ENCODE measurements around the gene SCUBE2. TPM values are rescaled to one million over a fixed set of nuclear protein-coding genes. Genes with fewer than 3 reads are reported as not detected.
"Not testable (repeated sequence)": the region's sequence is repeated elsewhere in the genome, so short reads cannot be mapped to it uniquely, and the experiment has no call there.

Gene SCUBE2
- total RNA-seq, 1 donor from 2014 or later, result 1.2 TPM

DNA sequence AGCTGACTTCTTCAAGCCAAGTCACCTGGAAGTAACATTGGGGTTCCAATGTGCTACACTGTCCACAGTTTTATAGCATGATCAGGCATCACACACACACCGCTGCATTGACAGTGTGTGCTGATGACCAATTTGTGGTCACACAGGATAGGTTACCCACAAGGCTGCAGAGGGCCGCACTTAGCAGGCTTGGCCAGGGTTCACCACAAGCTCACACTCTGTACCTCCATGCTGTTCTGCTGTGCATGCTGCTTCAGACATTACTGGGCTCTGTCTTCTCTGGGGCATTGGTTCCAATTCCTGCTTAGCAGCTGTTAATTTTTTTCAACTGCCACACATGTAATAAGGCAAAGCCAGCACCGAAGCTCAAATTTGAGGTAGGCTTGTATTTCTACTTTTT, 76.6 kb downstream of the SCUBE2 start:
- Mint-ChIP-seq H3K4me1 (ENCODE audit: low read depth) (no peaks in the 10 kb centered on the region), H3K27me3 (peaks cover 14% of the 10 kb centered on the region), H3K27ac (no peak overlapping the region), H3K9me3 (ENCODE audit: low read depth) (peaks cover 8% of the 10 kb centered on the region), H3K36me3 (ENCODE audit: insufficient read depth) (no peaks in the 10 kb centered on the region), H3K4me3 (ENCODE audit: low read depth) (no peak overlapping the region)
- TF ChIP-seq CTCF (IDR thresholded peaks at IDR 0.05; ENCODE audit: unreplicated experiment), result no peak
- DNase-seq (ENCODE audit: low spot score, unreplicated experiment), result no peak

- no peak for DNase-seq (ENCODE audit: low spot score, unreplicated experiment)
- Mint-ChIP-seq H3K4me1 (ENCODE audit: low read depth) (no peaks in the 10 kb centered on the region), H3K9me3 (ENCODE audit: low read depth) (peaks cover 8% of the 10 kb centered on the region), H3K36me3 (ENCODE audit: insufficient read depth) (no peaks in the 10 kb centered on the region), H3K27ac (no peak overlapping the region), H3K4me3 (ENCODE audit: low read depth) (no peak overlapping the region), H3K27me3 (peaks cover 23% of the 10 kb centered on the region)
- TF ChIP-seq CTCF (IDR thresholded peaks at IDR 0.05; ENCODE audit: unreplicated experiment), result no peak
These were observed 78.0 kb downstream of the SCUBE2 start for GRCh38 chr11:9013373-9013772.

GRCh38 chr11:9009538-9009937, 81.9 kb downstream of the SCUBE2 start:
- H3K4me3 Mint-ChIP-seq (ENCODE audit: low read depth); DNase-seq (ENCODE audit: low spot score, unreplicated experiment); H3K36me3 Mint-ChIP-seq (ENCODE audit: insufficient read depth); H3K4me1 Mint-ChIP-seq (ENCODE audit: low read depth); H3K9me3 Mint-ChIP-seq (ENCODE audit: low read depth); H3K27ac Mint-ChIP-seq: not testable (repeated sequence)
- peaks cover 59% of the 10 kb centered on the region for H3K27me3 Mint-ChIP-seq

DNA sequence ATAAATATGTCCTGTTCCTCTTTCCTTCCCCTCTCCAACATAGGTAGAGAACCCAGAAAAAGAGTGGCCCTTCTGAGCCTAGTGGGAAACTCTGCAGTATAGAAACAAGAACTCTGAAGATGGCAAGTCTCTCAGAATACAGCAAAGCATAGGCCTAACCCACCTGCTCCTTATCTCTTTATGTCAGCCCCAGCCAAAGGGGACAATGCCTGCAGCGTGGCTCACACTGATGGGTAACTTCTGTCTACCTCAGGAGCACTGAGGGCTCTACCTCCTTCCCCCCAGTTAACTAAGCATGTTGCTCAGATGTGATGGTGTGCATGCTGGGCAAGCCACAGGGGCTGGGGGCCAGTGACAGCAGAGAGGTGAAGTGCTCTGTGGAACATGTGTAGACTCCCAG, 82.7 kb downstream of the SCUBE2 start:
- no peaks in the 10 kb centered on the region for H3K4me1 Mint-ChIP-seq (ENCODE audit: low read depth)
- peaks cover 8% of the 10 kb centered on the region for H3K9me3 Mint-ChIP-seq (ENCODE audit: low read depth)
- DNase-seq (ENCODE audit: low spot score, unreplicated experiment), result no peak
- TF ChIP-seq CTCF (IDR thresholded peaks at IDR 0.05; ENCODE audit: unreplicated experiment), result no peak
- no peak overlapping the region for H3K4me3 Mint-ChIP-seq (ENCODE audit: low read depth)
- H3K27me3 Mint-ChIP-seq, result peaks cover 59% of the 10 kb centered on the region
- no peaks in the 10 kb centered on the region for H3K36me3 Mint-ChIP-seq (ENCODE audit: insufficient read depth)
- H3K27ac Mint-ChIP-seq, result no peak overlapping the region

DNA sequence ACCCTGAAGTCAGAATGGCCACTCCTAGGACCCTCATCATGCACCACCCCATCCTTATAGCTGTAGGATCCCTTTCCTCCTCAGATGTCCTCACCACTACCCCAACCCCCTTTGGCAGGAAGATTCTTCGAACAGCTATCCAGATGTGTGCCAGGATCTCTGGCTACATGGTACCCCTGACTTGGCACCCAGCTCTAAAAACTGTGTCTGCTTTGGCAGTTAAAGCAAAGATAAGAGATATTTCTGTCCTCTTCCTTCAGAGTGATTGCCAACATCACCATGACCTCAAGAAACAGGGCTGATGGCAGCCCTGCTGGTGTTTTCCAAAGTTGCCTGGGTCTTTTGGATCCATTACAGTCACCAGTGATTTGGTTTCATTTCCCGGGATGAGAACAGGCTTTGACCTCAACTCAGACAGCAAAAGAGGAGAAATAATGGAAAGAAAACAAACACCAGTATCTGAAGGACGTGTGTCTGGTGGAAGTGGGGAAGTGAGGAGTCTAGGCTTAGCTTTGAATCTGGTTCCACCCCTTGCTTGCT, 83.3 kb downstream of the SCUBE2 start:
- H3K27me3 Mint-ChIP-seq, result peaks cover 61% of the 10 kb centered on the region
- DNase-seq (ENCODE audit: low spot score, unreplicated experiment), result no peak
- H3K36me3 Mint-ChIP-seq (ENCODE audit: insufficient read depth), result no peaks in the 10 kb centered on the region
- TF ChIP-seq CTCF (IDR thresholded peaks at IDR 0.05; ENCODE audit: unreplicated experiment), result no peak
- H3K4me3 Mint-ChIP-seq (ENCODE audit: low read depth), result no peak overlapping the region
- no peaks in the 10 kb centered on the region for H3K4me1 Mint-ChIP-seq (ENCODE audit: low read depth)
- no peak overlapping the region for H3K27ac Mint-ChIP-seq
- peaks cover 6% of the 10 kb centered on the region for H3K9me3 Mint-ChIP-seq (ENCODE audit: low read depth)

GRCh38 chr11:9005087-9005486, 86.3 kb downstream of the SCUBE2 start:
- Mint-ChIP-seq H3K36me3 (ENCODE audit: insufficient read depth) (no peaks in the 10 kb centered on the region), H3K27me3 (peaks cover 81% of the 10 kb centered on the region), H3K4me3 (ENCODE audit: low read depth) (peak overlapping the region; percentile 22), H3K9me3 (ENCODE audit: low read depth) (no peaks in the 10 kb centered on the region), H3K4me1 (ENCODE audit: low read depth) (no peaks in the 10 kb centered on the region), H3K27ac (no peak overlapping the region)
- no peak for TF ChIP-seq CTCF (IDR thresholded peaks at IDR 0.05; ENCODE audit: unreplicated experiment)
- DNase-seq (ENCODE audit: low spot score, unreplicated experiment), result no peak

All from progenitor cell of endocrine pancreas (in vitro differentiated cells).